Right kidney (tissue), 9 donors: ENCODE results near the gene GHRL.

Experiments used
- DNase-seq: peaks from one replicate; pipeline ENCODE4 v3.0.0-alpha.2; 2016
- long read RNA-seq, 8 donors: transcript quantifications; one replicate each; lab custom pipeline, GENCODE V29; 2026

GHRL gene, protein sequence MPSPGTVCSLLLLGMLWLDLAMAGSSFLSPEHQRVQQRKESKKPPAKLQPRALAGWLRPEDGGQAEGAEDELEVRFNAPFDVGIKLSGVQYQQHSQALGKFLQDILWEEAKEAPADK
- long read RNA-seq, donor 1, partial matches to known transcripts, result 0 of 2 reads
- long read RNA-seq, donor 1, other reads (novel, unspliced or antisense), result 0 of 2 reads
- long read RNA-seq, donor 2, result 0 reads
- long read RNA-seq, donor 3, result 0 reads
- long read RNA-seq, donor 4, partial matches to known transcripts, result 5 of 8 reads
- long read RNA-seq, donor 4, other reads (novel, unspliced or antisense), result 0 of 8 reads
- long read RNA-seq, donor 5, result 0 reads
- long read RNA-seq, donor 6, partial matches to known transcripts, result 0 of 2 reads
- long read RNA-seq, donor 6, other reads (novel, unspliced or antisense), result 0 of 2 reads
- long read RNA-seq, donor 7, partial matches to known transcripts, result 0 of 1 reads
- long read RNA-seq, donor 7, other reads (novel, unspliced or antisense), result 0 of 1 reads
- long read RNA-seq, donor 8, result 0 reads

DNA sequence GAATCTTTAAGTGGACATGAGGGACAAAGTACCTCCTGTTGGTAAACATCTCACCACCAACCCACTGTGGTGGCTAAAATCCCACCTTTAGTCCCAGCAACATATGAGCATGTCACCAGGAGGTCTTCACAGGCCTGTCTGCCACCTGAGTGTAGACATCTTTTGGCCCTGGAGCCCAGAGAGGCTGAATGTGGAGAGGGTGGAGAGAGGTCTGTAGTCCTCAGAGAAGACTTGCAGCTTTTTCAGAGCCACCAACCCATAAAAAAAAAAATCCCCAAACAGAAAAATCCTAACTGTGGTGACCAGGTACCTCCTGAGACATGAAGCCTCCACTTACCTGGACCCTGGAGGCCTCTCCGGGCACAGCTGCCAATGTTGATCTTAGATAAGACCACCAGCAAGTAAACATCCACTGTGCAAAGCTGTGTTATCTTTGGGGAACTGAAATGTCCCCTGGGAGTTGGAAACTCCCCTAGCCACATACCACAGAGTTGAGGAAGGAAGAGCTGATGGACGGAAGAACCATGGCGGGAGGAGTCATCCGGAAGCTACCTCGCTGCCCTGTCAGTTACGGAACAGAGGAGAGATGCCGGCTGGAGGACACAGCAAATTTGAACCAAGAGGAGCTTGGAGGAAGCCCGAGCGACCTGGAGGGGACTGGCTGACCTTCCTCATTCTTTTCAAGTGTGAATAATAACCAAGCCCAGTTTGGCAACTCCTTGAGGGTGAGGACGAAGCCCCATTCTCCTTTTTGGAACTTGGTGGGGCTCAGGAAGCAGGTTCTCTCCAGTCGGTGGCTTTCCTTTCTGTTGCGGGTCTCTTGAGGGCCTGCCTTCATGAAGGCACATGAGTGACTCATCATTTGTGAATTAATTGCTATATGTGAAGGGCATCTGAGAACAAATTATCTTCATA, at the start of gene GHRL:
TSS of gene GHRL (minus strand) at position 443 of the 915 bp plus-strand sequence. CDS start 2,767 bp downstream, outside the sequence.
- DNase-seq, result no peak

DNA sequence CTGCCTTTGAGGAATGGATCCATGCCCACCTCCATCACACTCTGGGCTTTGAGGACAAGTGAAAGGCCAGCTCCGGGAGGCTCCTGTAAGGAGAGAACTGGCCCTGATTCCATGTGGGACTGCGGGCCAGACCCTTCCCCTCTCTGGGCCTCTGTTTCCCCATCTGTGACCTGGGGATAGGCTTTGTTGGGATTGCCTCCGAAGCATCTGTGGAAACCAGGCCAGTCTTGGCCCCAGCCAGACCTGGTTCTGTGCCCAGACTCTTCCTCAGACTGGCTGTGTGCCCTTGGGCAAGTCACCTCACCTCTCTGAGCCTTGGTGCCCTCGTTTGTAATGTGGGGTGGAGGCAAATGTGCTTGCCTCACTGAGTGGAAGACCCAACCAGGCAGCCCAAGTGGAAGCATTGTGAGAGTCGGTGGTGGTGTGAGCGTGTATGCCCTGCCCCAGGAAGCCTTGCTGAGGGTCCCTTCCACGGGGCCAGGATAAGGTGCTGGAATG, 49.2 kb upstream of the GHRL start:
- no peak for DNase-seq

DNA sequence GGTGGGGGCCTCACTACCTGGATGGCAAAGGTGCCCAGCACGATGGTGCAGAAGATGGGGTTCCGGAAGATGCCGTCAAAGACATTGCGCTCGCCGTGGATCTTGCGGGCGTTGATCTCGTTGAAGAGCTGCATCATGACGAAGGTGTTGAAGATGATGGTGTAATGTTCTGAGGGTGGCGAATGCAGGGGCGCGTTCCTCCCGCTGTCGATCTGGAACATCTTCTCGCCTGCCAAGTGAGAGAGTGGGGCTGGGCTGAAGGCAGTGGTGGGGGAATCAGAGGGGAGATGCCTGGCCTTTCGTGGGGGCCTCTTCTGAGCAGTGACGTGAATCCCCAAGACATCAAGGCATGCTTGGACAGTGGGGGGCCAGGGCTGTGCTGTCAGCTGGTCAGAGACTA, 47.7 kb upstream of the GHRL start:
- DNase-seq, result no peak

DNA sequence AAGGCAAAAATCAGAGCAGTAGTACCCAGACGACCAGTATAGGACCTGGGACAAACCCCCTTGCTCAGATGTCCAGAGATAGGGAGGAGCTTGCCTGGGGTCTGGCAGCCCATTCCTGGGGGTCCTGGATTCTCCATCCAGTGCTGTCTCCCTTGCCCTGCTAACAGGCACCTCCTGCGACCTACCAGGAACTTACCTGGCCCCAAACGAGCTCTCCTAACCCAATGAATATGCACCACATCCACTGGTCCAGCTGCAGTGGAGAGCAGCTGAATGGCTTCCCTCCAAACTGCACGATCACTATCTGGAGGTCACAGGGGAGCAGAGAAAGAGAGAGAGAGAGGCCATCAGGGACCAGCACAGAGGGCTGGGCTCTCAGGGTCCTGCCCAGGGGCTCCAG, 47.3 kb upstream of the GHRL start:
- DNase-seq, result no peak

DNA sequence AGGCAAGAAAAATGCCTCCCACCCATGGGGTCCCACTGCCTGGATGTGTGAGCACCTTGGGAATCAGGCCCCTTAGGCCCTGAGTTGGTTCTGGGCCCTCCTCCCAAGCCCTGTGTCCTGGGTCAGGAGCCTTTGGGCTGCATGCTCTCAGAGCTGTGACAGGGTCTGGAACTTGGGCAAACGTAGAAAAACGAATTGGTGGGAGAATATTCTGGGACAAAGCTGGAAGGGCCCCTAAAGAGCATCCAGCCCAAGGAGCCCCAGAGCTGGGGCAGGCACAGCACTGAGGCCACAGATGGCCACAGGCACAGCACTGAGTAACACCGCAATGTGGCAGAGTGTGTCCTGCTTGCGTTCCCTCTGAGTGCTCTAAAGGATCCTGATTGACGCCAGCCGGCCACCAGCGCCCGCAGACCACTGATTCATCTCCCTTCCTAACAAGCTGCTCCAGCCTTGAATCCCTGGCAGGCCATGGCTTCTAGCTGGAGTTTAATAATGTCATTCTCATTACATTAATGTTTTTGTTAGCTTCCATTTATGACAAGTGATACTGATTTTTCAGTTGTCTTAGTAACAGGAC, 46.7 kb upstream of the GHRL start:
- DNase-seq, result no peak

DNA sequence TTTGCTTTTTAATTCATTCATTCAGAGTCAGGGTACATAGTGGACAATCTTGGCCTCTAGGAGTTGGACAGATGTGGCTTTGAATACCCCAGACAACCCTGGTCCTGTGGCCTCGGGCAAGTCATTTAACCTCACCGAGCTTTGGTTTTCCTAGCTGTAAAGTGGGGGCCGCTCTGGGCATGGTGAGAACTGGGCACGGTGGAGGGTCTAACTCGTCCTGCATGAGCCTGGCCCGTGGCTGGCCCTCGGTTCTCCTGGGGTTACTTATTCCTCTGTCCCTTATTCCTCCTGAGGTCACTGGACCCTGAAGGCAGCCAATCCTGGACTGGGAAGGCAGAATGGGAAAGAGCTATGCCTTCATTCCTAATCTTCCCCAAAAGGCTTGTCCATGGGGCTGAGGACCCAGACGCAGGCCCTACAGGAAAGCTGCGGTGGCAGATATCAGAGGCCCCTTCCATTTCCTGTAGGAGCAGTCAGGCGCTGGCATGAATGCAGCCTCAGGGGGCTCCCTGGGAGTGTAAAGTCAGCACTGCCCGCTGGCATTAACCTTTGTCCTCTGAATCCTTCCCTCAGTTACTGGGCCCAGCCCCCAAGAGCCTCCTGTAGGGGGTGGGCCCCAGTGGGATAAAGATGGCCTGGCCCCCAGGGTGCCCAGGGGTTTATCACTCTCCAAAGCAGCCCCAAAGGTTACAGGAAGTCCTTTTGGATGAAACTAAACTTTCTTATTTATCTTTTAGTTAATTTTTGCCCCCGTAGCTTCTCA, 46.0 kb upstream of the GHRL start:
- no peak for DNase-seq

DNA sequence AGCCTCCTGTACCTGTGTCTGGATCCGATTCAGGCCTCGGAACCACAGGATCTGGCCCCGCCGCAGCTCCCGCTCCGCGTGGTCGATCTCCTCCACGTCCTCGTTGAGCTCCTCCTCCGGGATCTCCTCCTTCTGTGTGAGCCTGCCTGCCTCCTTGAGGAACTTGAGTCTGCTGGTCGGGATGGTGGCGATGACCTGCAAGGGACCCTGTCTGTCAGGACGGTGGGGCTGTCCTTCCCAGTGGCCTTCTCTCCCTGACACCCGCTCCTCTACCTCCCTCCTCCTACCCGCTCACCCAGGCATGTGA, 45.4 kb upstream of the GHRL start:
- no peak for DNase-seq

DNA sequence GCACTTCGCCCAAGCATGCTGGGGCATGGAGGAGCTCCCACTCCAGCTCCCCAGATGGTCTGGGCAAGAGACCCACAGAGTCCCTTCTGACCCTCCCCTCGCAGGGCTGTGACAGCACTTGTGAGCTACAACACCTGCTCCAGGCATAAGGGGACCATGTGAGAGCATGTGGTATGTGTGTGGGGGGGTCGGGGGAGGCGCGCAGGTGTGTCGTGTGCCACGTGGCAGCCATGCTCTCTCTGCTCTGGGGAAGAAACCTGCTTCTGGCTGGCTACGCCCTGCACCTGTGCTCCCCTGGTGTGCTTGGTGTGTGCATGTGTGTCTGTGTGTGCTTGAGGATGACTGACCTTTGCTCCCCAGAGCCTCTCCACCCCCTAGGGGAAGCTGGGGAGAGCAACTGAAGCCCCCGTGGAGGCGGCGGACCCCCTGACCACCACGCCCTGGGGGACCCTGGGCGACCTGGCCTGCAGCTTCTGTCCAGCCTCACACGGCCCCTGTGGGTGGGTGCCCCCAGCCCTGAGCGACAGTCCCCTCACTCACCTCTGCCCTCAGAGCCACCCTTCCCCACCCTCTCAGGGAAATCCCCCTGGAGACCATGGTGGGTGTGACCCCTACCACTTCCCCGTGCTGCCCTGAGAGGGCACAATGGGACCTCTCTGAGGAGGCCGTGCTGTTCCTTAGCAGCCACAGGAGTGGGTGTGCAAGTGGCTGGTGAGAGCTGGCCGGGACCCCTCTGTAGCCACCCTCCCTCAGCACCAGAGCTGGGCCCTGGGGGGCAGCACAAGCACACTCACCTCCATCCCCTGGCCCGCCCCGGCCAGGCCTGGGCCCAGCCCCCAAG, 44.8 kb upstream of the GHRL start:
- no peak for DNase-seq

DNA sequence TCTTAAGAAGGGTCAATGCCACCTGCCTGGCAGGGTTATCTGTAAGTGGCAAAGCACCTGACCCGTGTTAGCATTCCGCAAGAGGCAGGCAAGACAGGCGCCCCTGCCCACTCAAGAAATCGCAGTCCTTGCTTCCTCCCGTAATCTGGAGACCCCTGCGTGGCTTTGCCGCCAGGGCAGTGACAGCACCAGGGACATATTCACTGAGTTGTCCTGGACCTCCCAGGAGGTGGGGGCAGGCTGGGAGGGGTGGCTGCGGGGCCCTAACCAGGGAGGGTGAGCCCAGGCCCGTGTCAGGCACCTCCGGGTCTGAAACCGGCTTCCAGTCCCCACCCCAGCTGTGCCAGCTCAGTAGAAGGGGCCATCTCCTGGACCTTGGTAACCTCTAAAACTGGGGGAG, 44.0 kb upstream of the GHRL start:
- DNase-seq, result no peak

DNA sequence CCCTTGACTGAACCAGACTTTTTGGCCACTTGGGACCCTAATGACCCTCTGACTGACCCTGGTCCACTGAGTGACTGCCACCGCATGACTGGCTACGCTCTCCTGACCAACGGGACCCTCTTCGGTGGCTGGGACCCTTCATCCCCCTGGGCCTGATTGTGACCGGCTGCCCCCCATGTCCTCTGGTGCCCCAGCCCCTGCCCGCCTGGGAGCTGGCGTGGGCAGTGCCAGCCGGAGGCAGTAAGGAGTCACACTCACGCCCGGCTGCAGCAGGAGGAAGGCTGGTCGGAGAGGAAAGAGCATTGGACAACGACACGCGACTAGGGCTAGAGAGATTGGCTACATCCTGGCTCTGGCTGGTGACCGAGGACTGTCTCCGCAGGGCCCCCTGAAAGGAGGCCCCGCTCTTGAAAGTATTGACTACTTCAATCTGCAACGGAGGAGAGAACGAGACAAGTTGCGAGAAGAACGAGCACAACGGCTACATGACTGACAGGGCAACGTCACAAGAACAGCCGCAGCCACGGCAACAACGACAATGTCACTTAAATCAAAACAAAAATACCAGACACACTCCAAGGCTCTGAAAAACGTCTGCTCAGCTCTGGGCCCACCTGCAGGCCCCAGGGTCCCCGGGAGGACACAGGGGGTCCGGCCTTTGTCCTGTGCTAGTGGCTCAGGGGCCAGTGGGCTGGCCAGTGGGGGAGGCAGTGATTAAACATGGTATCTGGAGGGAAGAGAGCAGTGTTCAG, 43.3 kb upstream of the GHRL start:
- no peak for DNase-seq

DNA sequence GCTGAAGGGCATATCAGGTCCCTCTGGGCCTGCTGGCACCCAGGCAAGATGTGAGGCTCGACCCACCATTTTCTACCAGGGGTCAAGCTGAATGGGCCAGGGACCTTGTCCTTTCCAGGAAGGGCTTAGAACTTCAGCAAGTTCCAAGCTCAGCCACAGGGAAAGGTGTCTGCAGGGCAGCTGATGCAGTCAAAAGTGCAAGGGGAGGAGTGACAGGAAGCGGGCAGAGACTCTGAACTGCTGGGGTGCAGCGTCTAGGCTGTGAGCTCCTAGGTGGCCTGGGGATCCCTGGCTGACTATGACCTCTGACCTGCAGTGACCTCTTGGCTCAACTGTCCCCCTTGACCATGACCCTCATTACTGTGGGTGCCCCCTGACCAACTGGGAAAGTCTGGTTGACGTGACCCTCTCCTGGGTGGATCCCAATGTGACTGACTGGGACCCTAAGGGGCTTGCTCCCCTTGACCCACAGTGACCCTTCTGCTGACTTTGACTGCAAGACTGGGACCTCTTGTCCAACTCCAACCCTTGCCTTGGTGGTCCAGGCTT, 42.5 kb upstream of the GHRL start:
- DNase-seq, result no peak

DNA sequence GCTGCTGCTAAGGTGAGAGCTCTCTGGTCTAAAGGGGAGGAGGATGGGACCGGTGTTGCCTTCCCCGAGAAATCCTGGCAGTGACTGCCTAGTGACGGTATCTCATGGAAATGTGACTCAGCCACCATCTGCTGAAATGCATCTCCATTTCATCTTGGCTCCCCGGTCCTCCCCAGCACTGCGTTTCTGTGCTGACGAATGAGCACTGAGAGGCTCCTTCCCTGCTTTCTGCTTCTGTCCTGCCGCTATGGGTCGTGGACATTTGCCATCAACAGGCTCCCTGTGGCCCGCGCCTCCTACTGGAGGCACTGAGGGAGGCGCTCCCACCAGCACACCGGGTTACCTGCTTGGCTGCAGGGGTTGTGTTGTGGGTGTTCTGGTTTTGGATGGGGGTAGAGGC, 41.7 kb upstream of the GHRL start:
- DNase-seq, result no peak

DNA sequence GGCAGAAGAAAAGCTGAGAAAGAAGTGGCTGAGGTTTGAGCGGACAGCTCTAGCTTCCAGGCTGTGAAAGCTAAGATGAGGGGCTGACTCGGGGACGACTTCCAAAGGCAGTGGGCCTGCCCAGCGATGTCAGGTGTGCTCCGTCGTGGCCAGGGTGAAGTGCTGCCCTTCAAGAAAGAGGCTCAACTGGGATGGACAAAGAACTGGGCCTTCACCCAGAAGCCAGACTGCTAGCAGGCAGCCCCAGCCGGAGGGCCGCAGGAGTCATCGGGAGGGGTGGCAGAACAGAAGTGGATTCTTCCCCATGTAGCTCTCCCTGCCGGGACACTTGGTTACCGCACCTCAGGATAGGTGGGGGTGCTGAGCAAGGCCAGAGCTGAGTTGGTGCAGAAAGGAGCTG, 41.3 kb upstream of the GHRL start:
- no peak for DNase-seq

DNA sequence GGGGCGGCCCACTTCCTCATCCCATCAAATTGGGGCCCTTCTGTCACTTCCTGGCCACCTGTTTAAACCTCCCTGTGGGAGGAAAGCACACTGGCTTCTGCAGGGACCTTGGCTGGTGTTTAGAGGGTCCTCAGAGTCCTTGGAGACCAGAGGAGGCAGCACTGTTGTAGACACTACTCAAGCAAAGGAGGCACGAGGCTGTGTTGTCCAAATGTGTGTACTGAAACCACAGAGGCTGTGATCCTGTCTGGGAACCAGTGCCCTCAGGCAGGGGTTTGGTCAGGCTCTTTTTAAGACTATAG, 40.6 kb upstream of the GHRL start:
- DNase-seq, result no peak

DNA sequence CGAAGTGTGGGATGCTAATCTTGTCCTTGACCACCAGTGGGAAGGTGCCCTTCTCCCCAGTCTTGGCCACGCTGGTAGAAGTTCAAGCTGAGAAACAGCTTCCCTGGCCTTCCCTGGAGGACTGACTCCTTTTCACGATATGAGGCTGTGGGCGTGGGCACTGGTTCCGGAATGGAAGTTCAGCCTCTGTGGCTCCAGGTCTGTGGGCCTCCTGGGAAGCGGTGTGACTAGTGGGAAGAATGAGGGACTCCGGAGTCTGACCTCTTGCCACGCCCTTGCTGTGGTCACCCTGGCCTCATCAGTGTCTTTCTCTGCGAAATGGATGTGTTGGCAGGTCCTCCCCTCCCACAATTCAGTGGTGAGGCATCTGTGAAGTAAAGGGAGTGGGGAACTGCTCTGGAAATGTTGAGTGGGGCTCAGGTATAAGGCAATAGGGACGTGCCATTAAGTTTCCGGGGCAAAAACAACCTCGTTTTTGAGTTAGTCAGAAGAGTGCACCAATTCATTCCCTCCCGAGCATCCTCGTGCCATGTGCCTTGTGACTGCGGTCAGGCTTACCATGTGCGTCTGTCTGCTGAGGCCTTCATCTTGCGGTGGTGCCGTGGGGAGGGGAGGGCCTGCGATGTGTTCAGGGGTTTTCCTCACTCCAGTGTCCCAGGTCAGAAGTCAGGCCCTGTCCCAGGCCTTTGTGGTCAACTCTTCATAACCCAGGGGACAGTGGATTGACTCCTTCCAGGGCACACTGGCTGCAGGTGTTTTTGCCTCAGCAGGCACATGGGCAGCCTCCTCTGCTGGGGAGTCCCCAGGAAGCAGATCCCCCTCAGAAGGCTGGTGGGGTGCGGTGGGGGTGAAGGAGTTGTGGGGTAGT, 40.0 kb upstream of the GHRL start:
- no peak for DNase-seq

DNA sequence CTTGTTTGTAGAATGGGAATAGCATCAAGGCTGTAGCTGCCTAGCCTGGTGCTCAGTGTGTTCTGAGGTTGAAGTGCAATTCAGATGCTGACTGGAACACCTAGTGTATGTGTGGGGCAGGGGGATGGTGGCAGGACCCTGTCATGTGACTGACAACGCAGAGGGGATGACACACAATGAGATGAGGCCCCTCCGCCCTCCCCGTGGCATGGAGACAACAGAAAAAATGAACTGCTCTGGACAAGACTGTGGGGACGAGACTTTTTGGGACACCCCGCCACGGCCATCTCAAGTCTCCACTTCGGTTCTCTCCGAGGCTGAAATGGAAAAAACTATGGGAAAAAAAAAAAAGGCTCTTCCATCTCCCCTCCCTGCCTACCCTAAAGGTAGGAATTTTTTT, 38.6 kb upstream of the GHRL start:
- DNase-seq, result no peak

DNA sequence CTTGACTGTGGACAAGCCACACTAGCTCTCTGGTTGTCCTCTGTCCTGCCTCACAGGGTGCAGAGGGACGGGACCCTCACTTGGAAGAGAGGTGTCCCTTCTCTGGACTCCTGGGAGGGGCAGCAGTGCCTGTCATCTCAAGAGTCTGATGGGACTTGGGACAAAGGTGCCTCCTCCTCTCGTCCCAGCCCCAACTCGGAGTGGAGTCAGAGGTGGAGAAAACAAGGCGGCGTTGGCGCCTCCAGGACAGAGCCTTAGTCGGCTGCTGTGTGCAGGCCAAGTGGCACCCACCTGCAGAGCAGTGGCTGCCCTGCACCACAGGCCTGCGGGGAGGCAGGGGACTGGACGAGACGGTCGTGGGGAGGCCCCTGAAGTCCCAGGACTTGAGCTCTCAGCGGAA, 37.6 kb upstream of the GHRL start:
- DNase-seq, result no peak

DNA sequence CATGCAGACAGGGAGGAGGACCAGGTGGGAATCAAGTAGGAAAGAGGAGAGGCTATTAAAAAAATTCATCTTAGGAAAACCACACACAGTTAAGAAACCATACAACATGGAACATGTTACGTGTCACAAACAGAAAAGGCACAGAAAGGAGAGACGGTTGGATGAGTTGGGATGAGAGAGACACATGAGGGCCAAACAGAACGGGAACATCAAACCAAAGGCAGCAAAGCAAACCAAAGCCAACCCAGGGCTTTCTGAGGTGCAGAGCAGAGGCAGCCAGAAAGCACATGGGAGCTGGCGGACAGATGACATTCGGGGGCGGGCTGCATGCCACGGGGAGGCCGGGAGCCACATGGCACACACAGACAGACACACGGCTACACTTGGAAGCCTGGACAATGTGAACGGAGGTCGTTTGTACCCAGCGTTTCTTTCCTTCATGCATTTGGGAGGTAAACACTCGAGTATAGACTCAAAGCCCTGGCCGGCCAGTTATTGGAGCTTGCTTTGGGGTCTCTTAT, 36.8 kb upstream of the GHRL start:
- no peak for DNase-seq

DNA sequence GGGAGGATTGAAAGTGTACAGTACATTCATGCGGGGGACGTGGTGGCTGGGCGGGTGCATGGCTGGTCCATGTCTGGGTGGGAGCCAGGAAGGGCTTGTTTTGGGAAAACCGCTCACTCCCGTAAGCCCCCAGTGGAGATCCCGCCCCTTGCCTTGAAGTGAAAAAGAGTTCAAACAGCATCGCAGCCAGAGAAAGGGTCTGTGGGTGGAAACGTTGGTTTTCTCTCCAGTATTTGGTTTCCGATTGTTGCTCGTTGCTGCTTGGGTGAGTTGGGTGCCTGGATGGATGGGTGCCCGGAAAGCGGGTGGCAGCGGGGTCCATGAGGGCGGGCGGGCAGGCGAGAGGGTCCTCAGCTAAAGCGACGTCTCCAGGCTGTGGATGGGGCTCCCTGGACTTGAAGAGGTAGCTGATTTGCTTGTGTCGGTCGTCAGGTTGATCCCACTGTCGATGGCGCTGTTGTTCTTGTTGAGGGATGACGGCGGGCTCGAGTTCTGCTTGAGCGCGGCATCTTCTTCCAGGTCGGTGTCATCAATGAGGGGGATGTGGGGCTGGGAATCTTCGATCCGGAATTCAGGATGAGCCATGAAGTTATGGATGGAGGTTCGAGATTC, 35.8 kb upstream of the GHRL start:
- no peak for DNase-seq
